ENCODE measurements around the gene MYL1.

Gene MYL1

GRCh38 chr2:210269148-210269547 lies 45.8 kb downstream of the MYL1 start:
- TF ChIP-seq CTCF (IDR thresholded peaks at IDR 0.05; ENCODE audit: low read depth, low read length) = no peak
- DNase-seq (ENCODE audit: extremely low read depth, low read depth) = no peak

DNA sequence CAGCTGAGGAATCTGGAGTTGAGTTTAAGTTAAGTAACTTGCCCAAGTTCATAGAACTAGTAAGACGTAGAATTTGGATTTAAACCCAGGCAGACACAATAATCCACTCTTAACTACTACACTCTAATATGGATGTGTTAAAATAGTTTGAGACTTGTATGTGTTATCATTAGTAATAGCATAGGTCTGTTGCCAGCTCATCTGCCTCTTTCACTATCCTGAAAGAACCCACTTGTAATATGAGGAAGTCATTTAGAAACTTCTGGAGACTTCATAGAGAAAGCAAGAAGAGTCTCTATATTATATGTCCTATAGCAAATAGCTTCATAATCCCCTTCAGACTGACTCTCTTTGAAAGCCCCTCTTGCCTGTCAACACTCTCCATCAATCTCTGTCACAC lies 46.7 kb downstream of the MYL1 start:
- DNase-seq (ENCODE audit: extremely low read depth, low read depth) = no peak
- no peak for TF ChIP-seq CTCF (IDR thresholded peaks at IDR 0.05; ENCODE audit: low read depth, low read length)

GRCh38 chr2:210267698-210268097 lies 47.3 kb downstream of the MYL1 start:
- no peak for DNase-seq (ENCODE audit: extremely low read depth, low read depth)
- TF ChIP-seq CTCF (IDR thresholded peaks at IDR 0.05; ENCODE audit: low read depth, low read length) = no peak

- no peak for DNase-seq (ENCODE audit: extremely low read depth, low read depth)
- TF ChIP-seq CTCF (IDR thresholded peaks at IDR 0.05; ENCODE audit: low read depth, low read length) = no peak
Observed at GRCh38 chr2:210264282-210264681, 50.7 kb downstream of the MYL1 start.

GRCh38 chr2:210263841-210264240 lies 51.1 kb downstream of the MYL1 start:
- TF ChIP-seq CTCF (IDR thresholded peaks at IDR 0.05; ENCODE audit: low read depth, low read length) = no peak
- DNase-seq (ENCODE audit: extremely low read depth, low read depth) = no peak

- no peak for TF ChIP-seq CTCF (IDR thresholded peaks at IDR 0.05; ENCODE audit: low read depth, low read length)
- no peak for DNase-seq (ENCODE audit: extremely low read depth, low read depth)
Observed at GRCh38 chr2:210262036-210262435, 52.9 kb downstream of the MYL1 start.

DNA sequence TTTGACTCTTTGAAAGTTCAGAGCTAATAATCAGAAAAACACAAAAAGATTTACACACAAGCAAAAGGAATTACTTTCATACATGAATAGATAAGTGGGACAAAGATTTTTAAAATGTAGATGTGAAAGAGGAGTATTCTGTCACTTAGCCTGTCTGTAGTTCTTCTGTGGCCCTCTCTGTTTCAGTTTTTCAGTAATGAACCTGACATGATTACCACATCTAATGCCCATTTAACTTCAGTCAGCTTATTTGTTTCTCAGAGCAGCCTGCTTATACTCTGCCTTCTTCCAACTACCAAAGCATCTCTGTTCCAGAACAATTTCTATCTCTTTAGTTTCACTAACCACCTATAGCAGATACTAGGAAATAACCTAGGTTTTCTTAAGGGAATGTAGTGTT lies 55.3 kb downstream of the MYL1 start:
- no peak for TF ChIP-seq CTCF (IDR thresholded peaks at IDR 0.05; ENCODE audit: low read depth, low read length)
- DNase-seq (ENCODE audit: extremely low read depth, low read depth) = no peak

Data from AG09319 (cell line).